Prostate gland (tissue), 2 donors: Measurements from ENCODE around the gene ARHGAP4.

Source experiments
- POLR2A ChIP-seq: fragments of 450-650 bp; IDR thresholded peaks from one replicate; pipeline ENCODE4 v1.6.1; 2016; ENCODE audit warnings: antibody characterized with exemption, mild to moderate bottlenecking
- TF ChIP-seq, protein P1 (sequence below), 4 experiments: fragments of 200-600 bp in 2 of 4; fragments of 450-650 bp in 2 of 4; sonication (generic) in 2 of 4; IDR thresholded peaks; 1 replicate in 3 of 4; 2 replicates in 1 of 4; pipeline ENCODE4 v1.5.1; 2016 to 2019; ENCODE audit warnings: antibody characterized with exemption in 4 of 4, mild to moderate bottlenecking in 2 of 4, moderate library complexity in 2 of 4

DNA sequence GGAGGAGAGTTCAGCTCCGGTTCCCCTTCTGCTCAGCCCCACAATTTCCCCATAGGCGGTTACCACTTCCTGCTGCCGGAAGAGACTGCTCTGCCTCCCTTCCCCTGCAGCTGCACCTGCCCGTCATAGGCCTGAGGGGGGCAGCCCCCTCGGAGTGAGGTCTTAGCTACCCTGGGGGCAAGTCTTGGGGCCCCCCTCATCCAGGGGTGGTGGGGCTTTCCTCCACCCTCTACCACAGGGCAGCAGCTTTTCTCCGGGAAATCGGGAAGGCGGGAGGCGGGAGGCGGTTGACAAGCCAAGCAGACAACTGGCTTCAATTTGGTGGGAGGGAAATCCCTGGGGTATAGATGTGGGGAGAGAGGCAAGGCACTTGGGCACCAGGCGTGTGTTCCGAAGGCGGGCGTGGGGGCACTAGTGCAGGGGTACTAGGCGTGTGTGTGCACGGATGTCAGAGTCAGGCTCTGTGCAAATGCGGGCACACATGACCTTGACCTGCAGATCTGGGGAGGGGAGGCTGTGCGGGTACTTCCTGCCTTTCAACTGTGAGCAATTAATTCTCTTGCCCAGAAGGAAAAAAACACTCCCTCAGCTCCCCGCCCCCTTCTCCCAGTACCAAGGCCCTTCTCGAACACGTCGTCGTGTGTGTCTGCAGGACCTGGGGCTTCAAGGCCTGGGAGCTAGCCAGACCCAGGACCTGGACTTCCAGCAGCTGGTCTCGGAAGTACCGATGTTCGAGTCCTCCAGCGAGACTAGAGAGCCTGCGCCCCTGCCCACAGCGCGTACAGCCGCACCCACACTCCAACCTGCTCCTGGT lies 1.0 kb upstream of the ARHGAP4 start:
- TF ChIP-seq, protein P1, sequence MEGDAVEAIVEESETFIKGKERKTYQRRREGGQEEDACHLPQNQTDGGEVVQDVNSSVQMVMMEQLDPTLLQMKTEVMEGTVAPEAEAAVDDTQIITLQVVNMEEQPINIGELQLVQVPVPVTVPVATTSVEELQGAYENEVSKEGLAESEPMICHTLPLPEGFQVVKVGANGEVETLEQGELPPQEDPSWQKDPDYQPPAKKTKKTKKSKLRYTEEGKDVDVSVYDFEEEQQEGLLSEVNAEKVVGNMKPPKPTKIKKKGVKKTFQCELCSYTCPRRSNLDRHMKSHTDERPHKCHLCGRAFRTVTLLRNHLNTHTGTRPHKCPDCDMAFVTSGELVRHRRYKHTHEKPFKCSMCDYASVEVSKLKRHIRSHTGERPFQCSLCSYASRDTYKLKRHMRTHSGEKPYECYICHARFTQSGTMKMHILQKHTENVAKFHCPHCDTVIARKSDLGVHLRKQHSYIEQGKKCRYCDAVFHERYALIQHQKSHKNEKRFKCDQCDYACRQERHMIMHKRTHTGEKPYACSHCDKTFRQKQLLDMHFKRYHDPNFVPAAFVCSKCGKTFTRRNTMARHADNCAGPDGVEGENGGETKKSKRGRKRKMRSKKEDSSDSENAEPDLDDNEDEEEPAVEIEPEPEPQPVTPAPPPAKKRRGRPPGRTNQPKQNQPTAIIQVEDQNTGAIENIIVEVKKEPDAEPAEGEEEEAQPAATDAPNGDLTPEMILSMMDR (IDR thresholded peaks at IDR 0.05): no peak
- no peak for TF ChIP-seq POLR2A
